Right atrium auricular region (tissue), 2 donors: Measurements from ENCODE around the gene PRDM16. TPM values are rescaled to one million over a fixed set of nuclear protein-coding genes. Genes with fewer than 3 reads are reported as not detected.

Experiments used
- DNase-seq: peaks from one replicate; pipeline ENCODE4 v3.0.0-alpha.2; 2019; ENCODE audit warnings: low spot score
- H3K27ac ChIP-seq, 2 donors: fragments of 200-600 bp; sonication (generic); 1 replicate in 1 of 2; 2 replicates in 1 of 2; pipeline ENCODE4 v1.5.1; 2016 to 2019
- H3K27me3 ChIP-seq, 2 donors: fragments of 200-600 bp; sonication (generic); one replicate each; pipeline versions ENCODE4 v1.5.1 to v1.6.0; 2017 to 2019
- H3K36me3 ChIP-seq: fragments of 200-600 bp; sonication (generic); one replicate; pipeline ENCODE4 v1.5.1; 2016
- H3K4me1 ChIP-seq, 2 donors: fragments of 200-600 bp; sonication (generic); one replicate each; pipeline versions ENCODE4 v1.5.1 to v1.6.0; 2017 to 2019
- H3K4me3 ChIP-seq, 2 donors: fragments of 200-600 bp; sonication (generic); 1 replicate in 1 of 2; 2 replicates in 1 of 2; pipeline ENCODE4 v1.5.1; 2017 to 2019; ENCODE audit warnings: mild to moderate bottlenecking in 1 of 2, moderate library complexity in 1 of 2
- H3K9me3 ChIP-seq, 2 donors: fragments of 200-600 bp; sonication (generic); one replicate each; pipeline ENCODE4 v1.5.1; 2019
- CTCF ChIP-seq, 2 donors: fragments of 200-600 bp; sonication (generic); IDR thresholded peaks; one replicate each; pipeline ENCODE4 v1.5.1; 2019; ENCODE audit warnings: antibody characterized with exemption in 2 of 2
- total RNA-seq, 2 donors: library from RNA; depleted of rRNA; stranded (reverse); fragments of >200 nt; gene quantifications; one replicate each; pipeline ENCODE4 v1.1.0, GENCODE V29; 2016

PRDM16 gene
- total RNA-seq, 2 donors from 2014 or later: 0.22 to 3.3 TPM

GRCh38 chr1:3034162-3034561 is 34.8 kb upstream of the PRDM16 start:
- Histone ChIP-seq H3K4me1 (no peaks in the 10 kb centered on the region), H3K27ac (no peak overlapping the region), H3K4me3 (no peak overlapping the region), H3K36me3 (no peaks in the 10 kb centered on the region), H3K27me3 (no peaks in the 10 kb centered on the region), H3K9me3 (no peaks in the 10 kb centered on the region)
- DNase-seq: no peak
- TF ChIP-seq CTCF (IDR thresholded peaks at IDR 0.05): no peak

DNA sequence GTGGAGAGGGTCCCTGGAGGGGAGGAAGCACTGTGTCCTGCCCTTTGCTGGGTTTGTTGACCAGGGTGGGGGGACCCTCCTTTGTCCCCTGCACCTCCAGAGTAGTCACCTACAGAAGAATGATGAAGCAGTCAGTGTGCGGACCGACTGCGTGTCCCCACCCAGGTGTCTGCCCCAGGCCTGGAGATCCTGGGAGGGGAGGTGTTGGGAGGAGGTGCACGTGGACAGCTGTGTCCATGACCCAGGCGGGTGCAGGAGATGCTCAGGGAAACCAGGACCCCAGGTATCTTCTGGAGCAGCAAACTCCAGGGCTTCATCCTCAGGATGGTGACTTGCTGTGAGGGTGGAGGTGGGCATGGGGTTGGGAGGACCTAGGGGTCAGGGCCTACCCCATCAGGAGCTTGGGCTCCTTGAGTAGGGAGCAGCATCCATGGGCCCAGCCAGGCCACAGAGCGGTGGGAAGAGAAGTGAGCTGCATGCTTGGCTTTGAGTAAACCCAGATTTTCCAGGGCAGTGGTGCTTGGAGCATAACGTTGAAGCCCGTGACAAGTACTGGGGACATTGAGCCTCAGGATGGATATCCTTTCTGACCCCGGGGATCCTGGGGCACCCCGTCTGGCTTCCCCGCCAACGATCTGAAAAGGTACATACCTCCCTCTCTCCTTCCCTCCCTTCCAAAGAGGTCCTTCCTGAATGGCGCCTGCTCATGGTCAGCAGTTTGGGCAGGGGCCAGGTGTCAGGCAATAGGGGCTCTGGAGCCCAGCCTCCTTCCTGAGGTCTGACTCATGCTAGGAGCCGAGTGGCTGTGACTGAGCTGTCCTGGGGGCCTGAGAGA is 34.1 kb upstream of the PRDM16 start:
- no peak overlapping the region for H3K4me3 ChIP-seq
- no peaks in the 10 kb centered on the region for H3K9me3 ChIP-seq
- no peak for DNase-seq
- H3K27me3 ChIP-seq: no peaks in the 10 kb centered on the region
- no peaks in the 10 kb centered on the region for H3K36me3 ChIP-seq
- H3K4me1 ChIP-seq: no peaks in the 10 kb centered on the region
- H3K27ac ChIP-seq: no peak overlapping the region
- TF ChIP-seq CTCF (IDR thresholded peaks at IDR 0.05): no peak

DNA sequence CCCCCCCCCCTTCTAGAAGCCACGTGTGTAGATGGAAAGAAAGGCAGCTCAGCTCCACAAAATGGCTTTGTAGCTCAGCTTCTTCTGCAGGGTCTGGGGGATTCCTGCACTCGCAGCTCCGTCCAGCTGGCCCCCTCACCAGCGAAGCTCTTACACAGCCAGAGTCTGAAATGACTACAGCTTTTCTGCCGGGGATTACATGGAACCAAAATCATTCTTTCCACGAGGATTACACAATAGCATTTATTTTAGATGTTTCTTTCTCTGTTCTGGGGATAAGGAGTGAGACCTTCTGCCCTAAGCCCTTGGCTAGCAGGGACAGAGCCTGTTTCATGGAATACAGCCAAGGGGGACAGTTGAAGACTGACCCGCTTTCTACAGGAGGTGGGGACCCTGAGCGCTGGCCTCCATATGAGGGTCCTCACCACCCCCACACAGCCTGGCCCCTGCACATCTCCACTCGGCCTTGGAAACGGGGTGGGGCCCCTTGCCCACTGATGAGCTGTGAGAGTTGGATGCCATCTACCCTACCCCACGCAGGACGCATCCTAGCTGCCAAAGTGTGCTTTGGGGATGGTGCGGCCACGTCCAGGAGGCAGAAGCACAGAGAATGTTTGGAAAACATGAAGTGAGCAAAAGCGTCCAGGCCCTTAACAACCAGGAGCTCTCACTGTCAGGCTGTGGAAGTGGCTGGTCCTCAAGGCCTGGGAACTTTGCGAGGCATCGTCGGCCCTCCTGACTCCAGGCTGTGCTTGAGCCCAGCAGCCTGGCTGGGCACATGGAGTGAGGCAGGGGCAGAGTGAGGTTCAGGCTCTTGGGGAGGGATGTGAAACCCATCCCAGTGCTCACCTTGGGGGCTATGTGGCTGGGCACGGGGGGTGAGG is 33.2 kb upstream of the PRDM16 start:
- no peak overlapping the region for H3K27ac ChIP-seq
- H3K4me1 ChIP-seq: no peaks in the 10 kb centered on the region
- DNase-seq: no peak
- H3K36me3 ChIP-seq: no peaks in the 10 kb centered on the region
- no peak for TF ChIP-seq CTCF (IDR thresholded peaks at IDR 0.05)
- H3K9me3 ChIP-seq: no peaks in the 10 kb centered on the region
- no peak overlapping the region for H3K4me3 ChIP-seq
- no peaks in the 10 kb centered on the region for H3K27me3 ChIP-seq

DNA sequence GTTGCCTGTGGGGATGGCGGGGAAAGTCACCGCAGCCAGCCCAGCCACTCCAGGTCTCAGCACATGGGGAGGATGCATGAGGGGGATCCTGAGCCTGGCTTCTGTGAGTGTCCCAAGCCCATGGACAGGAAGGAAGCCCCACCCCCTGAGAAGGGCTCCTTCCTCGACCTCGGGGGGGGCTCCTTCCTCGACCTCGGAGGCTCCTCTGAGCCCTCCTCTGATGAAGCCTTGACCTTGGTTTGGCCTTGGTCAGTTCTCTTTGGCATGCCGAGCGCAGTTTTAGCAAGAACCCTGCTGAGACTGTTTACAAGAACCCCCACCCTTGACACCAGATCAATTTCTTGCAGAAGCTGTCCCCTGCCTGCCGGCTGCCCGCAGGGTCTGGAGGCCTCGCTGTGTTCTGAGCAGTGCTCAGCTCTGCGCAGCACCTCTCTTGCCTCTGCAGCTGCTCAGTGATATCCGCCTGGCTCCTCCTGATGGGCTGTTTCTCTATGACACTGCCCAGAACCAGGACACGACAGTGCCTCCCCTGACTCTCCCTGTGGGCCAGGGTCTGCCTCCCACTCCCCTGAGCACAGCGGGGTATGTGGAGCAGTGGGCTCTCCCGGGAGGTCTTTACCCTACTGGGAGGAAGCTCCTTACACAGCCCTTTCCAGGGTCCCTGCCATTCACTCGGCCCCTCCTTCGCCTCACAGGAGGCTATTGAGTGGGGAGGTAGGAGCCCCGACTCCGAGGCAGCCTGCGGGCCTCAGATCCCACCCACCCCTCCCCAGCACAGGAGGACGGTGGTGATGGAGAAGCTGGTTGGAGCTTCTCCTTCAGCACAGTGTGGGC is 32.3 kb upstream of the PRDM16 start:
- Histone ChIP-seq H3K4me3 (no peak overlapping the region), H3K36me3 (no peaks in the 10 kb centered on the region), H3K4me1 (no peaks in the 10 kb centered on the region), H3K27ac (no peak overlapping the region), H3K9me3 (no peaks in the 10 kb centered on the region), H3K27me3 (no peaks in the 10 kb centered on the region)
- TF ChIP-seq CTCF (IDR thresholded peaks at IDR 0.05): no peak
- no peak for DNase-seq

- H3K27ac ChIP-seq: no peak overlapping the region
- no peak for TF ChIP-seq CTCF (IDR thresholded peaks at IDR 0.05)
- no peak for DNase-seq
- no peak overlapping the region for H3K4me3 ChIP-seq
- no peaks in the 10 kb centered on the region for H3K4me1 ChIP-seq
- no peaks in the 10 kb centered on the region for H3K36me3 ChIP-seq
- no peaks in the 10 kb centered on the region for H3K27me3 ChIP-seq
- H3K9me3 ChIP-seq: no peaks in the 10 kb centered on the region
Measured at GRCh38 chr1:3037281-3038040, 31.5 kb upstream of the PRDM16 start.
